ENCODE results near the gene PCK1. TPM values are rescaled to one million over a fixed set of nuclear protein-coding genes. Genes with fewer than 3 reads are reported as not detected.

The PCK1 gene
- total RNA-seq, 1 experiment from 2014 or later = 0.21 TPM

DNA sequence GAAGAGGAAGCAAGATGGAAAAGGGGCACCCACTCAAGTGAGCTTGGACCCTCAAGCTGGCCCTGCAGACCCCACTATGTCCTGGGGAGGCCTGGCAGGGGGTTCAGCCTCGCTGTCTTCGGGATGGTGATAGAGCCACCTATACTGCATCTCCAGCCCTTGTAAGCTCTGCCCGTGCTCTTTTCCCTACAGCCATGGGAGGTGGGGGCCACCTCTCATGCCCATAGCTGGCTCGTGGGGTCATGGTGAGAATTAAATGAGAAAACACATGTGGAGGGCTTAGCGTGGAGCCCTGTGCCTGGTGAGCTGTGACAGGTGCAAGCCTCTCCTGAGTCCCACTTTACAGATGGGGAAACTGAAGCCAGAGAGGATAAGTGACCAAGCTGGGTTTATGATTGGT, 27.7 kb downstream of the PCK1 start:
- POLR2A ChIA-PET = no interaction called here
- intact Hi-C loops (cut with micrococcal nuclease; ENCODE audit: unreplicated experiment) (no loop called here), in situ Hi-C loops (cut with HindIII; ENCODE audit: low pct_unique_long_range_greater_than_20kb, low sequenced_read_pairs) (no loop called here)
- H3K27me3 ChIP-seq (ENCODE audit: control insufficient read depth, insufficient read depth, low read length) = no peaks in the 10 kb centered on the region
- no peaks in the 10 kb centered on the region for H3K9me3 ChIP-seq (ENCODE audit: control insufficient read depth, insufficient read depth, low read depth, low read length)
- TF ChIP-seq TCF7L2 (IDR thresholded peaks at IDR 0.05; ENCODE audit: low read depth, low read length) (no peak), REST (IDR thresholded peaks at IDR 0.05; ENCODE audit: insufficient read depth in 1 of 2, low read depth in 2 of 2, low read length in 1 of 2) (no peak), CTCF (IDR thresholded peaks at IDR 0.05) (no peak), POLR2AphosphoS5 (IDR thresholded peaks at IDR 0.05; ENCODE audit: low read depth, low read length) (no peak), SIN3A (IDR thresholded peaks at IDR 0.05; ENCODE audit: borderline replicate concordance, insufficient read depth, low read depth, low read length) (no peak)
- BruUV-seq (replicated peaks) = no TSS peak
- H3K36me3 ChIP-seq (ENCODE audit: control insufficient read depth, insufficient read depth, low read length) = no peaks in the 10 kb centered on the region
- ATAC-seq = no peak
- no peaks in the 10 kb centered on the region for H3K4me1 ChIP-seq (ENCODE audit: control insufficient read depth, insufficient read depth, low read length)
- CTCF ChIA-PET = interaction anchor here (0.6 to 0.7 kb wide), 2 partner anchors 23 to 610 kb away, joined by 3 to 4 read pairs; no protein-coding TSS in a partner anchor
- H3K27ac ChIP-seq (ENCODE audit: low read length) = no peak overlapping the region
- no peak overlapping the region for H3K4me3 ChIP-seq (ENCODE audit: low read depth in 2 of 2, low read length in 2 of 2)
- no peak for DNase-seq (ENCODE audit: low read depth, low spot score)

- H3K9me3 ChIP-seq (ENCODE audit: control insufficient read depth, insufficient read depth, low read depth, low read length) = no peaks in the 10 kb centered on the region
- no peak for TF ChIP-seq REST (IDR thresholded peaks at IDR 0.05; ENCODE audit: insufficient read depth in 1 of 2, low read depth in 2 of 2, low read length in 1 of 2)
- no peak for TF ChIP-seq TCF7L2 (IDR thresholded peaks at IDR 0.05; ENCODE audit: low read depth, low read length)
- TF ChIP-seq CTCF (IDR thresholded peaks at IDR 0.05) = no peak
- no peak for TF ChIP-seq POLR2AphosphoS5 (IDR thresholded peaks at IDR 0.05; ENCODE audit: low read depth, low read length)
- no peak for TF ChIP-seq SIN3A (IDR thresholded peaks at IDR 0.05; ENCODE audit: borderline replicate concordance, insufficient read depth, low read depth, low read length)
- H3K27me3 ChIP-seq (ENCODE audit: control insufficient read depth, insufficient read depth, low read length) = no peaks in the 10 kb centered on the region
- POLR2A ChIA-PET = no interaction called here
- H3K27ac ChIP-seq (ENCODE audit: low read length) = no peak overlapping the region
- in situ Hi-C loops (cut with HindIII; ENCODE audit: low pct_unique_long_range_greater_than_20kb, low sequenced_read_pairs) = no loop called here
- H3K36me3 ChIP-seq (ENCODE audit: control insufficient read depth, insufficient read depth, low read length) = no peaks in the 10 kb centered on the region
- H3K4me1 ChIP-seq (ENCODE audit: control insufficient read depth, insufficient read depth, low read length) = no peaks in the 10 kb centered on the region
- BruUV-seq (replicated peaks) = no TSS peak
- ATAC-seq = no peak
- intact Hi-C loops (cut with micrococcal nuclease; ENCODE audit: unreplicated experiment) = no loop called here
- CTCF ChIA-PET = no interaction called here
- no peak overlapping the region for H3K4me3 ChIP-seq (ENCODE audit: low read depth in 2 of 2, low read length in 2 of 2)
- no peak for DNase-seq (ENCODE audit: low read depth, low spot score)
Observed at GRCh38 chr20:57589123-57589727, 28.3 kb downstream of the PCK1 start.

Measured in Panc1 (cell line).